Neural progenitor cell (in vitro differentiated cells): ENCODE results near the gene FAM98A.
A peak's percentile ranks its signal among the peaks of the same experiment; 100 is the strongest.

Experiments
- CTCF ChIP-seq: fragments of 200-600 bp; sonication (generic); IDR thresholded peaks from 2 replicates; pipeline ENCODE4 v1.5.1; 2017; ENCODE audit warnings: antibody characterized with exemption, mild to moderate bottlenecking
- EZH2 ChIP-seq: fragments of 200-600 bp; sonication (generic); IDR thresholded peaks from 2 replicates; pipeline ENCODE4 v1.6.1; 2017; ENCODE audit warnings: antibody characterized with exemption, mild to moderate bottlenecking, moderate library complexity
- EZH2phosphoT487 ChIP-seq: fragments of 200-600 bp; sonication (generic); IDR thresholded peaks from 2 replicates; pipeline ENCODE4 v1.6.1; 2017; ENCODE audit warnings: antibody characterized with exemption

GRCh38 chr2:33583194-33583938, 15.7 kb downstream of the FAM98A start:
- no peak for TF ChIP-seq EZH2
- TF ChIP-seq CTCF, result peak; percentile 92
- TF ChIP-seq EZH2phosphoT487, result no peak
